ENCODE data around the gene RASAL2.

GRCh38 chr1:178064191-178064821, 29.6 kb upstream of the RASAL2 start:
- no peak for TF ChIP-seq POLR2A (IDR thresholded peaks at IDR 0.05; ENCODE audit: low read depth, low read length)
- no peak for TF ChIP-seq POLR2AphosphoS5 (IDR thresholded peaks at IDR 0.05; ENCODE audit: low read depth, low read length)

Data from GM12892 (cell line).